Right hindlimb (tissue), 1 donor: ENCODE measurements around the gene ZNF20.

Experiments
- DNase-seq: peaks from one replicate; pipeline ENCODE4 v3.0.0-alpha.2; 2018

The ZNF20 gene

GRCh38 chr19:12139885-12140544, at the start of gene ZNF20:
Gene ZNF20 (minus strand): TSS chr19:12140350. CDS start chr19:12140182, 168 bp downstream.
- peak; percentile 98 for DNase-seq

GRCh38 chr19:12187625-12188024, 47.5 kb upstream of the ZNF20 start:
- no peak for DNase-seq

- DNase-seq: no peak
These were observed 40.2 kb upstream of the ZNF20 start for GRCh38 chr19:12180377-12180776.

- DNase-seq: no peak
These were observed 26.5 kb upstream of the ZNF20 start for GRCh38 chr19:12166626-12167025.

- DNase-seq: no peak
These were observed 23.7 kb upstream of the ZNF20 start for GRCh38 chr19:12163826-12164225.

GRCh38 chr19:12162882-12163806, 23.0 kb upstream of the ZNF20 start, which contains the start of gene ZNF136:
Gene ZNF136 (plus strand): TSS chr19:12163096. CDS start chr19:12163204, 108 bp downstream.
- peak; percentile 95 for DNase-seq

- DNase-seq: no peak
These were observed 22.3 kb upstream of the ZNF20 start for GRCh38 chr19:12162513-12162881.

- no peak for DNase-seq
These were observed 19.7 kb upstream of the ZNF20 start for GRCh38 chr19:12159773-12160414.

- DNase-seq: peak; percentile 94
These were observed 16.3 kb upstream of the ZNF20 start, which contains the start of gene ZNF625 for GRCh38 chr19:12156223-12157058. Gene ZNF625 (minus strand): TSS chr19:12156734. CDS start chr19:12156558, 176 bp downstream.

GRCh38 chr19:12155324-12155860, 15.2 kb upstream of the ZNF20 start:
- no peak for DNase-seq

GRCh38 chr19:12145348-12145747, 5.2 kb upstream of the ZNF20 start:
- DNase-seq: no peak

- no peak for DNase-seq
These were observed 1.2 kb upstream of the ZNF20 start for GRCh38 chr19:12141405-12141736.

GRCh38 chr19:12140545-12141404, 625 bp upstream of the ZNF20 start:
- peak; percentile 90 for DNase-seq

GRCh38 chr19:12139269-12139668, 881 bp downstream of the ZNF20 start:
- DNase-seq: no peak

- DNase-seq: no peak
These were observed 2.8 kb downstream of the ZNF20 start for GRCh38 chr19:12137221-12137940.

GRCh38 chr19:12133069-12133468, 7.1 kb downstream of the ZNF20 start:
- DNase-seq: no peak

GRCh38 chr19:12126707-12127106, 13.4 kb downstream of the ZNF20 start:
- no peak for DNase-seq

- no peak for DNase-seq
These were observed 22.8 kb downstream of the ZNF20 start for GRCh38 chr19:12117201-12117970.

- DNase-seq: no peak
These were observed 27.0 kb downstream of the ZNF20 start for GRCh38 chr19:12113121-12113520.

GRCh38 chr19:12112701-12113100, 27.4 kb downstream of the ZNF20 start:
- no peak for DNase-seq
